H9 (cell line): ENCODE data around the gene CHST14. TPM values are rescaled to one million over a fixed set of nuclear protein-coding genes. Genes with fewer than 3 reads are reported as not detected.

Experiments
- DNase-seq: peaks from one replicate; pipeline ENCODE4 v3.0.0-alpha.2; 2017
- H2AFZ ChIP-seq: one replicate; pipeline ENCODE4 v1.6.1; 2013; ENCODE audit warnings: mild to moderate bottlenecking, low read length, control low read depth, moderate library complexity
- H2AK5ac ChIP-seq: 2 replicates; pipeline ENCODE4 v1.6.1; 2013; ENCODE audit warnings: low read length, control low read depth, mixed read lengths; ENCODE audit not compliant: insufficient read length
- H2BK120ac ChIP-seq: one replicate; pipeline ENCODE4 v1.6.1; 2013; ENCODE audit warnings: low read depth, mild to moderate bottlenecking, low read length, control low read depth, inconsistent platforms; ENCODE audit not compliant: poor library complexity, severe bottlenecking
- H2BK12ac ChIP-seq: 2 replicates; pipeline ENCODE4 v1.6.1; 2013; ENCODE audit warnings: low read length, control low read depth, mixed read lengths, low read depth; ENCODE audit not compliant: insufficient read length
- H2BK15ac ChIP-seq: 2 replicates; pipeline ENCODE4 v1.6.1; 2013; ENCODE audit warnings: low read depth, low read length, control low read depth
- H2BK20ac ChIP-seq: one replicate; pipeline ENCODE4 v1.6.1; 2013; ENCODE audit warnings: low read depth, mild to moderate bottlenecking, low read length, control low read depth, inconsistent platforms; ENCODE audit not compliant: poor library complexity, severe bottlenecking
- H2BK5ac ChIP-seq: 2 replicates; pipeline ENCODE4 v1.6.1; 2013; ENCODE audit warnings: low read length, control low read depth, mixed read lengths; ENCODE audit not compliant: insufficient read length
- H3K14ac ChIP-seq: 2 replicates; pipeline ENCODE4 v1.6.1; 2013; ENCODE audit warnings: low read length, control low read depth; ENCODE audit not compliant: insufficient read depth
- H3K18ac ChIP-seq: 2 replicates; pipeline ENCODE4 v1.6.1; 2013; ENCODE audit warnings: low read depth, mild to moderate bottlenecking, mixed read lengths, low read length, control low read depth; ENCODE audit not compliant: insufficient read length
- H3K23ac ChIP-seq: 2 replicates; pipeline ENCODE4 v1.6.1; 2013; ENCODE audit warnings: low read length, control low read depth, mixed read lengths, low read depth; ENCODE audit not compliant: insufficient read length
- H3K23me2 ChIP-seq: 2 replicates; pipeline ENCODE4 v1.6.1; 2013; ENCODE audit warnings: low read depth, mild to moderate bottlenecking, mixed read lengths, low read length, control low read depth; ENCODE audit not compliant: insufficient read length, poor library complexity, severe bottlenecking
- H3K27ac ChIP-seq: 2 replicates; pipeline ENCODE4 v1.5.1; 2013; ENCODE audit warnings: low read length, control low read depth, mixed read lengths, low read depth; ENCODE audit not compliant: insufficient read length
- H3K27me3 ChIP-seq: 2 replicates; pipeline ENCODE4 v1.6.1; 2013; ENCODE audit warnings: low read length, control low read depth, inconsistent platforms; ENCODE audit not compliant: insufficient read depth
- H3K4ac ChIP-seq: 2 replicates; pipeline ENCODE4 v1.6.1; 2013; ENCODE audit warnings: low read depth, mild to moderate bottlenecking, control low read depth, inconsistent platforms, low read length, moderate library complexity
- H3K4me1 ChIP-seq: 2 replicates; pipeline ENCODE4 v1.6.1; 2013; ENCODE audit warnings: low read length, control low read depth, inconsistent platforms; ENCODE audit not compliant: insufficient read depth
- H3K4me2 ChIP-seq: 2 replicates; pipeline ENCODE4 v1.6.1; 2013; ENCODE audit warnings: low read length, control low read depth, mixed read lengths; ENCODE audit not compliant: insufficient read length, insufficient read depth
- H3K56ac ChIP-seq: 2 replicates; pipeline ENCODE4 v1.6.1; 2013; ENCODE audit warnings: low read depth, mild to moderate bottlenecking, mixed read lengths, low read length, control low read depth; ENCODE audit not compliant: insufficient read length
- H3K79me1 ChIP-seq: 2 replicates; pipeline ENCODE4 v1.6.1; 2013; ENCODE audit warnings: low read depth, mild to moderate bottlenecking, moderate library complexity, low read length, control low read depth, inconsistent platforms; ENCODE audit not compliant: insufficient read depth, poor library complexity, severe bottlenecking
- H3K79me2 ChIP-seq: 2 replicates; pipeline ENCODE4 v1.6.1; 2013; ENCODE audit warnings: low read length, control low read depth, inconsistent platforms; ENCODE audit not compliant: insufficient read depth
- H3K9ac ChIP-seq: 2 replicates; pipeline ENCODE4 v1.6.1; 2013; ENCODE audit warnings: low read length, control low read depth, mixed read lengths; ENCODE audit not compliant: insufficient read length; ENCODE audit errors: extremely low read depth
- H3K9me3 ChIP-seq: one replicate; pipeline ENCODE4 v1.6.1; 2013; ENCODE audit warnings: low read depth, low read length, inconsistent platforms; ENCODE audit not compliant: control insufficient read depth
- H3T11ph ChIP-seq: one replicate; pipeline ENCODE4 v1.6.1; 2013; ENCODE audit warnings: mild to moderate bottlenecking, low read length, control low read depth, inconsistent platforms
- H4K20me1 ChIP-seq: one replicate; pipeline ENCODE4 v1.6.1; 2013; ENCODE audit not compliant: control insufficient read depth, insufficient read length, insufficient read depth
- H4K5ac ChIP-seq: 2 replicates; pipeline ENCODE4 v1.6.1; 2013; ENCODE audit warnings: low read depth, mild to moderate bottlenecking, mixed read lengths, low read length, control low read depth; ENCODE audit not compliant: insufficient read length
- H4K8ac ChIP-seq: replicated peaks from 2 replicates; pipeline ENCODE4 v1.6.1; 2013; ENCODE audit warnings: low read length, control low read depth, mixed read lengths, low read depth; ENCODE audit not compliant: insufficient read length
- H4K91ac ChIP-seq: 2 replicates; pipeline ENCODE4 v1.6.1; 2013; ENCODE audit warnings: low read depth, mild to moderate bottlenecking, moderate library complexity, mixed read lengths, low read length, control low read depth; ENCODE audit not compliant: insufficient read length
- H3K27ac Mint-ChIP-seq, 3 experiments: 2 replicates in 2 of 3; 3 replicates in 1 of 3; pipeline ENCODE4 v1.8.0; 2020 to 2021; ENCODE audit warnings: mixed read lengths in 3 of 3, mild to moderate bottlenecking in 1 of 3, moderate library complexity in 1 of 3
- H3K27me3 Mint-ChIP-seq: 2 replicates; pipeline ENCODE4 v1.8.0; 2021; ENCODE audit warnings: low read depth, mild to moderate bottlenecking, moderate library complexity, mixed read lengths
- H3K36me3 Mint-ChIP-seq, 3 experiments: 2 replicates in 2 of 3; 3 replicates in 1 of 3; pipeline ENCODE4 v1.8.0; 2020 to 2021; ENCODE audit warnings: low read depth in 3 of 3, mixed read lengths in 3 of 3; ENCODE audit not compliant: insufficient read depth in 1 of 3
- H3K4me1 Mint-ChIP-seq, 2 experiments: 2 replicates each; pipeline ENCODE4 v1.8.0; 2020; ENCODE audit warnings: mixed read lengths in 2 of 2
- H3K4me3 Mint-ChIP-seq, 2 experiments: 2 replicates in 1 of 2; 3 replicates in 1 of 2; pipeline ENCODE4 v1.8.0; 2020 to 2021; ENCODE audit warnings: mild to moderate bottlenecking in 2 of 2, mixed read lengths in 2 of 2, moderate library complexity in 1 of 2
- H3K9me3 Mint-ChIP-seq, 2 experiments: 2 replicates in 1 of 2; 3 replicates in 1 of 2; pipeline ENCODE4 v1.8.0; 2020; ENCODE audit warnings: mild to moderate bottlenecking in 2 of 2, mixed read lengths in 2 of 2, moderate library complexity in 1 of 2
- WGBS: extraction: QIAGEN DNeasy Blood & Tissue Kit; methylation state at CpG from one replicate; pipeline ENCODE4 v1.1.7; 2013; ENCODE audit warnings: missing lambda C conversion rate, low lambda C conversion rate, mixed read lengths; ENCODE audit not compliant: insufficient read length; ENCODE audit errors: extremely low coverage; 5-methylcytosine and 5-hydroxymethylcytosine counted together
- total RNA-seq: library from RNA; stranded (reverse); gene quantifications from 2 replicates; pipeline ENCODE4 v1.2.1, GENCODE V29; 2021
- TF ChIP-seq, protein P1 (sequence below): fragments of 200-600 bp; sonication (generic); conservative IDR thresholded peaks from 3 replicates; pipeline ENCODE4 v1.8.0; 2021; ENCODE audit warnings: antibody characterized with exemption, mild to moderate bottlenecking

The CHST14 gene
- total RNA-seq, 1 experiment from 2014 or later, result 25.7 TPM

DNA sequence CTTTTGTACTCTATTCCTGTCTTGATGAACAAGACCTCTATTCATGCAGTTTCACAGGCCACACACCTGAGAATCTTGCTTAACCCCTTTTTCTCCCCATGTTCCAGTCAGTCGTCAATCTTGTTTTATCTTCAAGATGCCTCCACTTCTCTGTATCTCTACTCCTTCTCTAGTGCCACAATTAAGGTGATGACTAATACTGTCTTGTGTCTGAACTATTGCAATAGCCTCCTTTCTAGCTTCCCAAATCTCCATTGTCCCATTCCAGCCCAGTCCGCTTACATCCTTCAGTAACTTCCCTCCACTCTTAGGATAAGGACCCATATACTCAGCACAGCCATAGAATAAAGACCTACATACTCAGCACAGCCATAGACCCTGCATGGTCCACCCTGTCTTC lies 24.7 kb downstream of the CHST14 start:
- no peak overlapping the region for H3K56ac ChIP-seq
- no peak overlapping the region for H2BK120ac ChIP-seq
- no peak overlapping the region for H3T11ph ChIP-seq
- no peaks in the 10 kb centered on the region for H4K20me1 ChIP-seq
- TF ChIP-seq, protein P1, sequence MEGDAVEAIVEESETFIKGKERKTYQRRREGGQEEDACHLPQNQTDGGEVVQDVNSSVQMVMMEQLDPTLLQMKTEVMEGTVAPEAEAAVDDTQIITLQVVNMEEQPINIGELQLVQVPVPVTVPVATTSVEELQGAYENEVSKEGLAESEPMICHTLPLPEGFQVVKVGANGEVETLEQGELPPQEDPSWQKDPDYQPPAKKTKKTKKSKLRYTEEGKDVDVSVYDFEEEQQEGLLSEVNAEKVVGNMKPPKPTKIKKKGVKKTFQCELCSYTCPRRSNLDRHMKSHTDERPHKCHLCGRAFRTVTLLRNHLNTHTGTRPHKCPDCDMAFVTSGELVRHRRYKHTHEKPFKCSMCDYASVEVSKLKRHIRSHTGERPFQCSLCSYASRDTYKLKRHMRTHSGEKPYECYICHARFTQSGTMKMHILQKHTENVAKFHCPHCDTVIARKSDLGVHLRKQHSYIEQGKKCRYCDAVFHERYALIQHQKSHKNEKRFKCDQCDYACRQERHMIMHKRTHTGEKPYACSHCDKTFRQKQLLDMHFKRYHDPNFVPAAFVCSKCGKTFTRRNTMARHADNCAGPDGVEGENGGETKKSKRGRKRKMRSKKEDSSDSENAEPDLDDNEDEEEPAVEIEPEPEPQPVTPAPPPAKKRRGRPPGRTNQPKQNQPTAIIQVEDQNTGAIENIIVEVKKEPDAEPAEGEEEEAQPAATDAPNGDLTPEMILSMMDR, result no peak
- Mint-ChIP-seq H3K4me1 (peaks cover 0 to 2% of the 10 kb centered on the region in 2 experiments; a peak in 2 of 4 replicates), H3K4me3 (no peak overlapping the region), H3K36me3 (no peaks in the 10 kb centered on the region), H3K27me3 (peaks cover 18% of the 10 kb centered on the region), H3K27ac (no peak overlapping the region), H3K9me3 (no peaks in the 10 kb centered on the region)
- no peak overlapping the region for H3K9ac ChIP-seq
- H2BK15ac ChIP-seq, result no peak overlapping the region
- H3K4me2 ChIP-seq, result no peak overlapping the region
- H3K27me3 ChIP-seq, result no peaks in the 10 kb centered on the region
- H2AK5ac ChIP-seq, result no peak overlapping the region
- no peak overlapping the region for H3K18ac ChIP-seq
- no peaks in the 10 kb centered on the region for H3K9me3 ChIP-seq
- H4K8ac ChIP-seq, result no peak overlapping the region
- H4K91ac ChIP-seq, result no peak overlapping the region
- no peak overlapping the region for H3K23ac ChIP-seq
- no peak overlapping the region for H3K14ac ChIP-seq
- no peaks in the 10 kb centered on the region for H3K23me2 ChIP-seq
- H3K4ac ChIP-seq, result no peak overlapping the region
- no peak overlapping the region for H3K27ac ChIP-seq
- no peaks in the 10 kb centered on the region for H3K4me1 ChIP-seq
- WGBS, result no CpG with 5 or more reads among the region's 2 CpGs
- H4K5ac ChIP-seq, result no peak overlapping the region
- no peak overlapping the region for H2BK5ac ChIP-seq
- no peaks in the 10 kb centered on the region for H3K79me2 ChIP-seq
- H2AFZ ChIP-seq, result no peak overlapping the region
- no peaks in the 10 kb centered on the region for H3K79me1 ChIP-seq
- H2BK12ac ChIP-seq, result no peak overlapping the region
- H2BK20ac ChIP-seq, result no peak overlapping the region
- DNase-seq, result no peak
